Thyroid gland (tissue), 4 donors: ENCODE measurements around the gene HOXB2.

ENCODE experiments used
- POLR2A ChIP-seq, 2 donors: fragments of 450-650 bp; IDR thresholded peaks; one replicate each; pipeline ENCODE4 v1.6.1; 2017; ENCODE audit warnings: antibody characterized with exemption in 2 of 2, mild to moderate bottlenecking in 2 of 2, moderate library complexity in 1 of 2
- TF ChIP-seq, protein P1 (sequence below), 6 experiments: fragments of 200-600 bp in 3 of 6; fragments of 450-650 bp in 3 of 6; sonication (generic) in 3 of 6; IDR thresholded peaks; one replicate each; pipeline ENCODE4 v1.5.1; 2016 to 2019; ENCODE audit warnings: antibody characterized with exemption in 6 of 6, mild to moderate bottlenecking in 2 of 6, inconsistent platforms in 1 of 6, moderate library complexity in 1 of 6

- TF ChIP-seq, protein P1, sequence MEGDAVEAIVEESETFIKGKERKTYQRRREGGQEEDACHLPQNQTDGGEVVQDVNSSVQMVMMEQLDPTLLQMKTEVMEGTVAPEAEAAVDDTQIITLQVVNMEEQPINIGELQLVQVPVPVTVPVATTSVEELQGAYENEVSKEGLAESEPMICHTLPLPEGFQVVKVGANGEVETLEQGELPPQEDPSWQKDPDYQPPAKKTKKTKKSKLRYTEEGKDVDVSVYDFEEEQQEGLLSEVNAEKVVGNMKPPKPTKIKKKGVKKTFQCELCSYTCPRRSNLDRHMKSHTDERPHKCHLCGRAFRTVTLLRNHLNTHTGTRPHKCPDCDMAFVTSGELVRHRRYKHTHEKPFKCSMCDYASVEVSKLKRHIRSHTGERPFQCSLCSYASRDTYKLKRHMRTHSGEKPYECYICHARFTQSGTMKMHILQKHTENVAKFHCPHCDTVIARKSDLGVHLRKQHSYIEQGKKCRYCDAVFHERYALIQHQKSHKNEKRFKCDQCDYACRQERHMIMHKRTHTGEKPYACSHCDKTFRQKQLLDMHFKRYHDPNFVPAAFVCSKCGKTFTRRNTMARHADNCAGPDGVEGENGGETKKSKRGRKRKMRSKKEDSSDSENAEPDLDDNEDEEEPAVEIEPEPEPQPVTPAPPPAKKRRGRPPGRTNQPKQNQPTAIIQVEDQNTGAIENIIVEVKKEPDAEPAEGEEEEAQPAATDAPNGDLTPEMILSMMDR (IDR thresholded peaks at IDR 0.05): no peak
- no peak for TF ChIP-seq POLR2A (IDR thresholded peaks at IDR 0.05)
Measured at GRCh38 chr17:48528936-48529682, 15.8 kb downstream of the HOXB2 start.
